ENCODE results near the gene COX5A.

The COX5A gene

DNA sequence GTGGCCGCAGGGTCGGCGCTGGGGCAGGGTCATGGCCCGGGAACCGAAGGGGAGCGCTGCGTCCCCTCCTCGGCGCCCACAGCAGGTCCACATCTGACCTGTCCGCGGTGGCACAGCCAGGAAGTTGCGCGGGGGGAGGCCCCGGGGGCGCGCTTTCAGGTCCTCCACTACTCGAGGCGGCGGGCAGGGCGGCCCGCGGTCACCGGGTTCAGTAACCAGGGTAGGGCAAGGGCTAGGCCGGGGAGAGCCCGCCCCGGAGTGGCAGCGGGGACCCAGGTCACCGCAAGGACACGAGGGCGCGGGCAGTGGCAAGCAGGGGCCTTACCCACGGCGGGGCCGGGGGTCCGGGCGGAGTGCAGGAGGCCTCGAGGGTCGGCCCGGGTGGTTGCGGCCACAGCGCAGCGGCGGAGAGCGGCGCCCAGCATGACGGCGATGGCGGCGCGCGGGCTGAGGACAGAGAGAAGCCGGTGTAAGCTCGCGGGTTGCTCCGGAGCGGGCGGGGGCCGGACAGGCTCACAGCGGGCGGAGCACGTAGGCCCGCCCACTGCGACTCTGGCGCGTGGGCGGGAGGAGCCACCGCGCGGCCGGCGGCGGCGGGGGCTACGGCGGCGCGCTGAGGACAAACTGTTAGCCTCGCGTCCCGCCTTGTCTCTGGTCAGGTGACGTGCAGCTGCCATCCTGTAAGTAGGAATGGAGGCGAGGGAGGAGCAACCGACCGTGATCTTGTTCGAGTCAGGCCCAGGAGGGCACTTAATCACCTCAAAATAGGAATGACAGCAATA is at the start of gene COX5A:
Gene COX5A (minus strand): TSS at position 484 of the 782 bp plus-strand sequence. CDS start 59 bp downstream, at position 425.
- peak; percentile 94 for DNase-seq

DNA sequence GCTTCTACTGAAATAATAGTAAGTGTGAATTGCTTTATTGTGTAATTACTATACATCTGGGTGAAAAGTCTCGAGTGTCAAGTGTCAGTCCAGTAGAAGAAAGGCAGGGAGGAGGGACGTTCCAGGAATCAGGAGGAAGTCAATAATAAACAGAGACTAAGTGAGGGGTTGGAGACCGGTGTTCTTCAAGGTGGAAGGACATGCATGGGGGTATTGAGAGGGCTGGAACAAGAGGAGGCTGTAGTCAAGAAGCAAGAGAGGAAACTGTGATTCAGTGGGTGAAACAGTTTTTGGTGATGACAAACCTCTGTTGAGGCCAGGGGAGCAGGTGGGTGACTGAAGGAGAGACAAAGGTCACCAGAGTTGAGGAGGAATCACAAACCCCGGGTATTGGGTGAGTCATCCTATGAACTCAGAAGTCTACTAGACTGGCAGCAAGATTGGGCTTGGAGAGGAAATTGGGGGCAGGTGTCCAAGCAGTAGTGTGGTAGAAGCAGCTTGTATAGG is 45.9 kb upstream of the COX5A start:
- DNase-seq, result no peak

DNA sequence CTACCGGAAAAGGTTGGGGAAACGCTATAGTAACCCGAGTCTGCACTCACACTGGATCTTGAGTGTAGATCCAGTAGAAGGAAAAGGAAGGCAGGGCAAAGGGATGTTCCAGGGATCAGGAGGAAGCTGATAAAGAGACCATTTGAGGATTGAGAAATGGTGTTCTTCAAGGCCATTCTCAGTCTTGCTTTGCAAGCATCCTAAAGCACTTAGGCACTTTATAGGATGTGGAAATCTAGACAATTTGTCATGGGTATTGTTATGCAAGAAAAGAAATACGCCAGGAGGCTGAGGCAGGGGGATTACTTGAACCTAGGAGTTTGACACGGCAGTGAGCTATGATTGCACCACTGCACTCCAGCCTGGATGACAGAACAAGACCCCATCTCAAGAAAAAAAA is 44.3 kb upstream of the COX5A start:
- no peak for DNase-seq

DNA sequence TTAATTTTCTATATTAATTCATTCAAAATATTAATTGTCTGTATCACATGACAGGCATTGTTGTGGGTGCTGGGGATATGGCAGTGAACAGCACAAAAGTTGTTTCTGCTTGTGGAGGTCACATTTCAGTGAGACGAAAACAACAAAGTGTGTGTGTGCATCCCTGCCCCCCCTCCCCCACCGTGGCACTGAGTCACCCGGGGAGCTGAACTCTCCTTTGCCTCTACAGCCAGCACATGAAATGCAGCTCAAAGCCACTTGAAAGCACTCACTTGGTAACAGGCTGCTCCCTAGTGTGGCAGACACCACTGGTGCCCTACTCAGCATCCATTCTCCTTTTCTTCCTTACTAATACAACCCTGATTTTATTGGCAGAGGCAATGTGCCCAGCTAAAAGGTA is 40.6 kb upstream of the COX5A start:
- DNase-seq, result no peak

DNA sequence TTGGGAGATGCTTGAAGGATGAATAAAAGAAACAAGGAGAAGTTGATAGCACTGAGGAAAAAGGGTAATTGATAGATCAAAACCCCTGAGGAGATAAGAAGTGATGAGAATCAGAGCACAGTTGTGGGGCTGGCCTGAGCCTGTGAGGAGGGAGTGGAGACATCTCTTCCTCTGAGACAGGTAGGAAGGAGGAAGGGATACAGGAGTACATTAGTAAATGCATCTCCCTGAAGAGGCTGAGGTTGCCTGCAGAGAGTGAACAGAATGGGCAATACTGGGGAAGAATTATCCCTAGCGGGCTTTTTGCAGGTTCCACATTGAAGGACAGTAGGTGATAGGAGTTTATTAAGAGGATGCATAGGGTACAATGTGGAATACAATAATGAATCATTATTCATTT is 40.2 kb upstream of the COX5A start:
- DNase-seq, result no peak

DNA sequence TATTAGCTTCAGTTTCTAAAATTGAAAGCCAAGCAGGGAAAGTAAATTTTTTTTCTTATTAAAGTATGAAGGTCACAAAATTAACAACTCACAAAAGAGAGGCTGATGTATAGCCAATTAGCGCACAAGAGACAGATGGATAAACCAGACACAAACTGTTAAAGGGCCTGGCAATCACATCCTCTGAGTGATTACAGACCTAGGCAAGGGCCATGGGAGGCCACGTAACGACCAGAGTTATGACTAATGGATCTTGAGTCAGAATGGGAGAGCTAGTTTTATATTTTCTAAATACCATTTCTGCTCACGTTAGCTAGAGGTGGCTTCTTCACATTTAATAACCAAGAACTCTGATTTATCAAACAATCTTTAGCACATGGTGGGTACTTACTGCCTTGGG is 39.7 kb upstream of the COX5A start:
- DNase-seq, result no peak

- no peak for DNase-seq
Measured at GRCh38 chr15:74976159-74976558, 38.3 kb upstream of the COX5A start.

- DNase-seq, result no peak
Measured at GRCh38 chr15:74967670-74968069, 29.8 kb upstream of the COX5A start.

GRCh38 chr15:74964794-74965193 is 26.9 kb upstream of the COX5A start:
- DNase-seq, result no peak

- no peak for DNase-seq
Measured at GRCh38 chr15:74963213-74963612, 25.3 kb upstream of the COX5A start.

GRCh38 chr15:74962671-74963070 is 24.8 kb upstream of the COX5A start:
- DNase-seq, result no peak

- DNase-seq, result no peak
Measured at GRCh38 chr15:74962219-74962618, 24.3 kb upstream of the COX5A start.

DNA sequence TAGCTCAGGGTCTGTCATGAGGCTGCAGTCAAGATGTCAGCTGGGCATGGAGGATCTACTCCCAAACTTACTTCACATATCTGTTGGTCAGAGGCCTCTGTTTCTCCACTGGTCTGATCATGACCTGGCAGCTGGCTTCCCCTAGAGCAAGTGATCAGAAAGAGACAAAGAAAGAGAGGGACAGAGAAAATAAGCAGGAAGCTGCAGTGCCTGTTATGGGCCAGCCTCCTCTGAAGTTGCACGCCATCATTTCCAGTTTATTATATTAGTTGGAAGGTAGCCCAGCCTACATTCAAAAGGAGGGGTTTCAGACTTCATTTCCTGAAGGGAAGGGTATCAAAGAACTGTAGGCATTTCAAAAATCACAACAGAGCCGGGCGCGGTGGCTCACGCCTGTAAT is 23.7 kb upstream of the COX5A start:
- no peak for DNase-seq

GRCh38 chr15:74960995-74961588 is 23.2 kb upstream of the COX5A start:
- no peak for DNase-seq

DNA sequence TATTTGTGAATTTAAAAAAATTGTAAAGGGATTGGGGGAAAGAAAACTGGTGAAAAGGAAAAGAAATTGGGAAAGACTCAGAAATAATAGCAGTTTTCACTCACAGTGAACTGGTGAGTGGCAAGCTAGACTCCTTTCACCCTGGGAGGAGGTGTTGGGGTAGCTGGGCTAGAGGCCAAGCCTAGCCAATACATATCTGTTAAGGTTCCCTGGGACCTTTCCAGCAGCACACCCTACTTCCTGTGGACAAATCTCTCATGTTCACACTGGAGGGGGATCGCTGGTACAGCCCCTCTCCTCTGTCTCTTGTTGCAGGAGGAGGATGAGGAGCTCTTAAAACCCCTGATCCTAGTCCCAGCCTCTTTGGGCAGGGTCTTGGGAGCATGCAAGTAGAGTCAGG is 22.4 kb upstream of the COX5A start:
- no peak for DNase-seq

DNA sequence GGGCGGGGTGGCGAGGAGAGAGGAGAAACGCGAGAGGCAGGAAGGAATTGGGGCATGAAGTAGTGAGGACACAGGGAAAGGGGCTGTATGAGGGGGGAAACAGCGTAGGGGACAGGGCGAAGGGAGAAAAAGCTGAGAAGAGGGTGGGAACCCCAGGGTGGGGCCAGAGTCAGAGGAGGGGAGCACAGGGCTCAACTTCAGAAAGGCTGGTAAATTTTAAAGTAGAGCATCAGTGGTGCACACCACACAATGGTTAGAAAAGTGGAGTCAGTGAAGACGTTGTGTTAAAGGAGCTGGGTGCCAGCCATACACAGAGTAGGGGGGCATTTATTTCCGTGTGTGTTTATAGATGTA is 21.7 kb upstream of the COX5A start:
- DNase-seq, result no peak

DNA sequence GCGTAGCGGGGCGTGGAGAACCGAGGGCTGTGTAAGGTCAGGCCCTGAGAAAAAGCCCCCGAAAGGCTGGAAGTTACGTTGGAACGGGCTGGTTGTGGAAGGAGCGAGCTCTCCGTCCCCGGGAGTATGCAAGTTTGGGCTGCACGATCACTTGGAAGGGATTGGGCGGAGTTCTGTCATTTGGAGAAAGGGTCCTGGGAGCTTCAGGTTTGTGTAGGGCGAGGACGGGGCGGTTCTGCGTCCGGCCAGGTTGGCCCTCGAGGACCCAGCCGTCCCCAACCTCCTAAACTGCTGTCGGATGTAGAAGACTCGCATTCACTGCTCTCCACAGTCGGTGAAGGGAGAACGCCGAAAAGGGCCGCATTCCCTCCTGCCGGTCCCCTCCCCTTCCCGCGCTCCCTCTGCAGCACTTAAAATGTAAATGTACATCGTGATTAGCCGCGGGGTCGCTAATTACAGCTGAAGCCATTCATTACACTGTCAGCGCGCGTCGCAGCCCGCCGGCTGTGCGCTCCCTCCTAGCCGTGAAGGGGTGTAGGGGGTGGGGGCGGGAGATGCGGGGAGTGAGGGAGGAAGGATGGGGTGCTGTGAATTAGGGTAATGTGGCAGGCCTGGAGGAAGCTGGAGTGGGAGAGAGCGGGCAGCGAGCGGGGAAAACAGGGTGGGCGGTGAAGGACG is 21.2 kb upstream of the COX5A start:
- no peak for DNase-seq

GRCh38 chr15:74958320-74958907 is 20.5 kb upstream of the COX5A start:
- peak; percentile 80 for DNase-seq

- DNase-seq, result peak; percentile 17
Measured at GRCh38 chr15:74957476-74958035, 19.7 kb upstream of the COX5A start.

GRCh38 chr15:74956648-74957475 is 19.0 kb upstream of the COX5A start, which contains the start of gene RPP25:
TSS of gene RPP25 (minus strand) at chr15:74956772. CDS start at chr15:74956583, 189 bp downstream.
- peak; percentile 47 for DNase-seq

DNA sequence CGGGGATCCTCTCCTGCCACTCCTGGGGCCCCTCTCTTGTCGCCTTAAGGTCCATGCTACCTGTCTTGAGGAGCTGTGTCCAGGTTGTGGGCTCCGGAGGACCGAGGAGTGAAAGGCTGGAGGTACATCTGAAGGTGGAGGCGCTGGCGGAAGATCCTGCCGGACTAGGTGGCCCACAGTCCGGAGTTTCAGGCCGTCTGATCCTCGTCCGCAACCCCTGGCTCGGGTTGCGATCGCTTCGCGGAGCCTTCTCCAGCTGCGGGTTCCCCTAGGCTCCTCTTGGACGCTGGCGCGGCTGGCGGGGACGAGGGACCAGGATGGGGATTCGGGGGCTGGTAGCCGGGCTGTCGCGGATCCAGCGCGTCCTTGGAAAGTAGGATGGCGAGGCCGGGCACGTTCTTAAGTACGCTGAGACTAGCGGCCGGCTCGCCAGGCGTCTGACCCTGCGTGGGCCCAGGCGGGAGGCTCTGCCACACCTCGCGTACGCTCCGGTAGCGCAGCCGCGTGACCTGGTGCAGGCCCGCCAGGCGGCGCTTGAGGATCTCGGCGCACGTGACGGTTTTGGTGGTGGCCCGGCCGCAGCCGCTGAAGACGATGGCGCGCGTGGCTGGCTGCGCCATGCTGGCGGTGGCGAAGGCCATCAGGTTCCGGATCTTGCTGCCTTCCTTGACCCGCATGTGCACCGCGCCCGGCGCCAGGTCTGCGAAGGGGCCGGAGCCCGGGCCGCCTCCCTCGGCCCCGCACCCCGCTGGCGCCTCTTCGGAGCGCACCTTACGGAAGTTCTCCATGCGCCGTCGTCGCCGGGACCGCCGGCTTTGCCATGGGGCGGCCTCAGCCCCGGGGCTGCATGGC is 18.1 kb upstream of the COX5A start:
- no peak for DNase-seq
